ENCODE results near the gene ZC3HAV1. TPM values are rescaled to one million over a fixed set of nuclear protein-coding genes. Genes with fewer than 3 reads are reported as not detected.

Gene ZC3HAV1
- total and polyA plus RNA-seq, 10 of the 15 experiments (the other 5 are each of a cell fraction or from before 2014, with no cell fraction given): 18.5 to 55.3 (median 44.7) TPM

- no peak for TF ChIP-seq ZBTB4 (CRISPR knock-in tag; IDR thresholded peaks at IDR 0.05)
- TF ChIP-seq BHLHE40 (IDR thresholded peaks at IDR 0.05; ENCODE audit: borderline replicate concordance in 1 of 2, low read depth in 2 of 2, low read length in 1 of 2): 0 out of 4 replicates have a peak, but pooled peaks of 1 of the 2 experiments have one; percentile 19
- TF ChIP-seq RUNX3 (IDR thresholded peaks at IDR 0.05; ENCODE audit: low read length): no peak
- TF ChIP-seq TCF12 (IDR thresholded peaks at IDR 0.05; ENCODE audit: low read depth, low read length): no peak
- no peak for TF ChIP-seq ZZZ3 (IDR thresholded peaks at IDR 0.05; ENCODE audit: control insufficient read depth, insufficient read length, low read depth)
- TF ChIP-seq ZNF622 (IDR thresholded peaks at IDR 0.05): no peak
Observed at GRCh38 chr7:139094596-139094995, 14.9 kb downstream of the ZC3HAV1 start (continued).

GRCh38 chr7:139094030-139094429 is 15.5 kb downstream of the ZC3HAV1 start:
- Histone ChIP-seq H3K4me1 (ENCODE audit: control insufficient read depth, insufficient read depth, low read length) (peaks cover 20% of the 10 kb centered on the region), H4K20me1 (ENCODE audit: control insufficient read depth, insufficient read depth) (no peaks in the 10 kb centered on the region), H3K27me3 (replicated peaks in 1 of 2; ENCODE audit: control insufficient read depth in 2 of 2, insufficient read depth in 2 of 2, low read length in 1 of 2) (no peaks in the 10 kb centered on the region), H2AFZ (ENCODE audit: control insufficient read depth, low read depth, low read length) (no peak overlapping the region), H3K9me3 (replicated peaks; ENCODE audit: control insufficient read depth, insufficient read depth, low read length) (no peaks in the 10 kb centered on the region; the same call in 2 of the 3 replicates), H3K4me2 (ENCODE audit: control insufficient read depth, insufficient read depth) (peak overlapping the region; percentile 83; the same call in 1 of the 2 replicates), H3K79me2 (ENCODE audit: control insufficient read depth, insufficient read depth, low read length) (peaks cover 63% of the 10 kb centered on the region), H3K9ac (ENCODE audit: control insufficient read depth, insufficient read depth, low read length) (no peak overlapping the region; the same call in 1 of the 2 replicates), H3K4me3 (no peak overlapping the region), H3K27ac (ENCODE audit: control insufficient read depth, insufficient read depth) (no peak overlapping the region), H3K36me3 (ENCODE audit: control insufficient read depth in 2 of 2, insufficient read depth in 2 of 2, low read length in 1 of 2) (peaks cover 7 to 18% of the 10 kb centered on the region in 2 experiments)
- no TSS peak for BruUV-seq (replicated peaks)
- CTCF ChIA-PET: interaction anchor here (1.3 to 2.7 kb wide), 6 partner anchors 10 to 208 kb away, joined by 4 to 34 read pairs (median 11); no protein-coding TSS in a partner anchor
- in situ Hi-C loops (cut with MboI) (no loop called here), intact Hi-C loops (cut with micrococcal nuclease; ENCODE audit: unreplicated experiment) (no loop called here)
- RAD21 ChIA-PET (ENCODE audit: unreplicated experiment): interaction anchor here (0.8 to 2.4 kb wide), 4 partner anchors 10 to 207 kb away, joined by 3 to 55 read pairs (median 9); no protein-coding TSS in a partner anchor
- DNase-seq (ENCODE audit: low read depth, low spot score): no peak
- no peak for ATAC-seq
- FAIRE-seq: no peak
- SMC1A ChIA-PET (ENCODE audit: uncharacterized antibody, unreplicated experiment): interaction anchor here (1.2 to 2.8 kb wide), 6 partner anchors 10 to 207 kb away, joined by 3 to 33 read pairs (median 6); no protein-coding TSS in a partner anchor
- POLR2A ChIA-PET: interaction anchor here (0.7 to 2.8 kb wide), 9 partner anchors 8 to 246 kb away, joined by 3 to 28 read pairs (median 7); no protein-coding TSS in a partner anchor
- WGBS (ENCODE audit: insufficient coverage, insufficient replicate concordance, low lambda C conversion rate, missing lambda C conversion rate): 55% methylated on average over 3 of the region's 3 CpGs
- TF ChIP-seq BHLHE40 (IDR thresholded peaks at IDR 0.05; ENCODE audit: borderline replicate concordance in 1 of 2, low read depth in 2 of 2, low read length in 1 of 2) (no peak), ZBED1 (IDR thresholded peaks at IDR 0.05; ENCODE audit: borderline replicate concordance) (no peak), HDAC6 (IDR thresholded peaks at IDR 0.05; ENCODE audit: unreplicated experiment) (no peak), SREBF2 (IDR thresholded peaks at IDR 0.05; ENCODE audit: low read length) (no peak), REST (IDR thresholded peaks at IDR 0.05; ENCODE audit: low read depth, low read length) (no peak), USF2 (IDR thresholded peaks at IDR 0.05; ENCODE audit: borderline replicate concordance, low read depth, low read length) (no peak), NFYA (IDR thresholded peaks at IDR 0.05; ENCODE audit: borderline replicate concordance, low read depth, low read length) (no peak)

All from GM12878 (cell line).